Endothelial cell (in vitro differentiated cells): ENCODE data around the gene TRIM16. TPM values are rescaled to one million over a fixed set of nuclear protein-coding genes. Genes with fewer than 3 reads are reported as not detected.
"Not testable (repeated sequence)": the region's sequence is repeated elsewhere in the genome, so short reads cannot be mapped to it uniquely, and the experiment has no call there.

Source experiments
- DNase-seq: peaks from one replicate; pipeline ENCODE4 v3.0.0; 2021; ENCODE audit warnings: low spot score
- H3K27ac Mint-ChIP-seq: one replicate; pipeline ENCODE4 v1.8.0; 2021; ENCODE audit warnings: mixed read lengths, inconsistent platforms; ENCODE audit not compliant: unreplicated experiment
- H3K27me3 Mint-ChIP-seq: one replicate; pipeline ENCODE4 v1.8.0; 2021; ENCODE audit warnings: mild to moderate bottlenecking, moderate library complexity, mixed read lengths, inconsistent platforms; ENCODE audit not compliant: unreplicated experiment
- H3K36me3 Mint-ChIP-seq: one replicate; pipeline ENCODE4 v1.8.0; 2021; ENCODE audit warnings: mild to moderate bottlenecking, low read depth, mixed read lengths, inconsistent platforms; ENCODE audit not compliant: unreplicated experiment
- H3K4me1 Mint-ChIP-seq: one replicate; pipeline ENCODE4 v1.8.0; 2021; ENCODE audit warnings: mild to moderate bottlenecking, mixed read lengths, inconsistent platforms; ENCODE audit not compliant: unreplicated experiment
- H3K4me3 Mint-ChIP-seq: one replicate; pipeline ENCODE4 v1.8.0; 2021; ENCODE audit warnings: mild to moderate bottlenecking, mixed read lengths, inconsistent platforms; ENCODE audit not compliant: unreplicated experiment
- H3K9me3 Mint-ChIP-seq: one replicate; pipeline ENCODE4 v1.8.0; 2021; ENCODE audit warnings: mixed read lengths, inconsistent platforms; ENCODE audit not compliant: unreplicated experiment
- CTCF ChIP-seq: fragments of 200-600 bp; sonication (generic); IDR thresholded peaks from one replicate; pipeline ENCODE4 v1.5.0; 2021; ENCODE audit warnings: antibody characterized with exemption; ENCODE audit not compliant: unreplicated experiment
- total RNA-seq: library from RNA; stranded (reverse); fragmentation: NEBNext Ultra II Directional; extraction: Animal tissue kit (Norgen Biotek cat#: 25700); gene quantifications from one replicate; pipeline ENCODE4 v1.2.1, GENCODE V29; 2021; ENCODE audit not compliant: unreplicated experiment

The TRIM16 gene
- total RNA-seq, 1 donor from 2014 or later = 25.2 TPM

GRCh38 chr17:15650741-15651582 lies 33.1 kb downstream of the TRIM16 start:
- no peak overlapping the region for H3K27ac Mint-ChIP-seq

GRCh38 chr17:15649861-15650421 lies 34.2 kb downstream of the TRIM16 start:
- Mint-ChIP-seq H3K4me1 (peaks cover 37% of the 10 kb centered on the region), H3K27ac (no peak overlapping the region), H3K9me3 (no peaks in the 10 kb centered on the region), H3K36me3 (peaks cover 17% of the 10 kb centered on the region), H3K27me3 (peaks cover 1% of the 10 kb centered on the region), H3K4me3 (no peak overlapping the region)
- no peak for DNase-seq
- TF ChIP-seq CTCF = no peak

More at GRCh38 chr17:15650741-15651582, 33.1 kb downstream of the TRIM16 start:
- Mint-ChIP-seq H3K27me3 (peaks cover 2% of the 10 kb centered on the region), H3K9me3 (no peaks in the 10 kb centered on the region), H3K4me3 (peak overlapping the region; percentile 84), H3K4me1 (peaks cover 36% of the 10 kb centered on the region), H3K36me3 (peaks cover 17% of the 10 kb centered on the region)
- no peak for TF ChIP-seq CTCF
- DNase-seq = no peak

GRCh38 chr17:15648386-15648785 lies 35.7 kb downstream of the TRIM16 start:
- TF ChIP-seq CTCF = no peak
- Mint-ChIP-seq H3K9me3 (no peaks in the 10 kb centered on the region), H3K27ac (no peak overlapping the region), H3K4me1 (peaks cover 29% of the 10 kb centered on the region), H3K27me3 (peaks cover 1% of the 10 kb centered on the region), H3K36me3 (peaks cover 13% of the 10 kb centered on the region), H3K4me3 (no peak overlapping the region)
- no peak for DNase-seq

- Mint-ChIP-seq H3K4me1 (peaks cover 13% of the 10 kb centered on the region), H3K27ac (peak overlapping the region; percentile 92)
- not testable (repeated sequence) for DNase-seq, H3K9me3 Mint-ChIP-seq, H3K4me3 Mint-ChIP-seq, H3K27me3 Mint-ChIP-seq, H3K36me3 Mint-ChIP-seq
Measured at GRCh38 chr17:15645942-15646312, 38.2 kb downstream of the TRIM16 start.

GRCh38 chr17:15645099-15645941 lies 38.8 kb downstream of the TRIM16 start:
- H3K4me3 Mint-ChIP-seq, H3K36me3 Mint-ChIP-seq, H3K27me3 Mint-ChIP-seq, H3K9me3 Mint-ChIP-seq, H3K4me1 Mint-ChIP-seq: not testable (repeated sequence)
- DNase-seq = peak; percentile 24
- H3K27ac Mint-ChIP-seq = peak overlapping the region; percentile 92

GRCh38 chr17:15642505-15643251 lies 41.4 kb downstream of the TRIM16 start:
- H3K27me3 Mint-ChIP-seq, H3K9me3 Mint-ChIP-seq, H3K36me3 Mint-ChIP-seq, H3K4me3 Mint-ChIP-seq, H3K4me1 Mint-ChIP-seq, DNase-seq, H3K27ac Mint-ChIP-seq: not testable (repeated sequence)

GRCh38 chr17:15642014-15642413 lies 42.1 kb downstream of the TRIM16 start:
- H3K9me3 Mint-ChIP-seq, H3K4me1 Mint-ChIP-seq, H3K36me3 Mint-ChIP-seq, H3K4me3 Mint-ChIP-seq, DNase-seq, H3K27me3 Mint-ChIP-seq, H3K27ac Mint-ChIP-seq: not testable (repeated sequence)

GRCh38 chr17:15630930-15631453 lies 53.1 kb downstream of the TRIM16 start:
- H3K27me3 Mint-ChIP-seq, DNase-seq, H3K9me3 Mint-ChIP-seq, H3K4me3 Mint-ChIP-seq, H3K27ac Mint-ChIP-seq, H3K4me1 Mint-ChIP-seq: not testable (repeated sequence)
- H3K36me3 Mint-ChIP-seq = peaks cover 11% of the 10 kb centered on the region
